Endothelial cell of umbilical vein (primary cell): ENCODE results near the gene CCNY. TPM values are rescaled to one million over a fixed set of nuclear protein-coding genes. Genes with fewer than 3 reads are reported as not detected.

ENCODE experiments used
- BruUV-seq: library from RNA; stranded (reverse); fragments of 400-500 nt; replicated peaks from 2 replicates; lab custom pipeline; 2021; lab: Mats Ljungman, UMichigan
- CTCF ChIA-PET: fragments of 300-600, 350-600 bp; sonication (Branson Sonifier 250); formaldehyde crosslinking; loops from one replicate; lab custom pipeline; 2021; ENCODE audit warnings: antibody characterized with exemption, inconsistent platforms; lab: Charles Lee
- POLR2A ChIA-PET: fragments of 300-600, 350-600 bp; sonication (Branson Sonifier 250); formaldehyde crosslinking; loops from one replicate; lab custom pipeline; 2021; ENCODE audit warnings: antibody characterized with exemption, inconsistent platforms; lab: Charles Lee
- DNase-seq: peaks from one replicate; pipeline ENCODE4 v3.0.0-alpha.2; 2011; ENCODE audit warnings: low read depth, low spot score
- FAIRE-seq: peaks from 2 replicates; lab custom pipeline; 2011; peaks lifted over from hg19 to GRCh38; lab: Jason Lieb, UNC
- H2AFZ ChIP-seq: 2 replicates; pipeline ENCODE4 v1.6.0; 2012; ENCODE audit warnings: low read depth, low read length, control low read depth, inconsistent platforms
- H3K27ac ChIP-seq: 2 replicates; pipeline ENCODE4 v1.5.1; 2011; ENCODE audit warnings: low read depth, mild to moderate bottlenecking, control low read depth, low read length, moderate library complexity; ENCODE audit not compliant: insufficient read depth
- H3K27me3 ChIP-seq, 2 experiments: 2 replicates each; pipeline versions ENCODE4 v1.6.0 to v1.6.1; 2011; ENCODE audit warnings: low read length in 2 of 2, mixed read lengths in 1 of 2; ENCODE audit not compliant: control insufficient read depth in 2 of 2, insufficient read depth in 2 of 2
- H3K36me3 ChIP-seq, 2 experiments: 2 replicates in 1 of 2; 3 replicates in 1 of 2; pipeline ENCODE4 v1.5.1; 2011; ENCODE audit warnings: low read length in 2 of 2, mild to moderate bottlenecking in 1 of 2, moderate library complexity in 1 of 2; ENCODE audit not compliant: control insufficient read depth in 2 of 2, insufficient read depth in 2 of 2; ENCODE audit errors: extremely low read depth in 1 of 2
- H3K4me1 ChIP-seq: 3 replicates; pipeline ENCODE4 v1.5.1; 2011; ENCODE audit warnings: mild to moderate bottlenecking, low read length; ENCODE audit not compliant: control insufficient read depth, insufficient read depth; ENCODE audit errors: extremely low read depth
- H3K4me2 ChIP-seq: 2 replicates; pipeline ENCODE4 v1.6.1; 2011; ENCODE audit warnings: low read length, control low read depth, mixed read lengths; ENCODE audit not compliant: insufficient read depth
- H3K4me3 ChIP-seq, 3 experiments: fragments of 200-600 bp in 1 of 3; sonication (generic), shearing (Covaris generic) in 1 of 3; replicated peaks in 1 of 3; 2 replicates each; pipeline ENCODE4 v1.5.1; 2011 to 2016; ENCODE audit warnings: control low read depth in 3 of 3, low read length in 3 of 3, mild to moderate bottlenecking in 2 of 3, inconsistent platforms in 1 of 3, low read depth in 1 of 3, moderate library complexity in 1 of 3; ENCODE audit not compliant: insufficient read depth in 1 of 3
- H3K79me2 ChIP-seq: 2 replicates; pipeline ENCODE4 v1.6.0; 2012; ENCODE audit warnings: low read length, inconsistent platforms; ENCODE audit not compliant: control insufficient read depth, insufficient read depth
- H3K9ac ChIP-seq: replicated peaks from 2 replicates; pipeline ENCODE3; 2011; ENCODE audit warnings: low read length, control low read depth; ENCODE audit not compliant: insufficient read depth; ENCODE audit errors: extremely low read depth
- H3K9me1 ChIP-seq: replicated peaks from 3 replicates; pipeline ENCODE4 v1.6.0; 2011; ENCODE audit warnings: mild to moderate bottlenecking, low read length; ENCODE audit not compliant: control insufficient read depth, insufficient read depth; ENCODE audit errors: extremely low read depth
- H3K9me3 ChIP-seq: replicated peaks from 2 replicates; pipeline ENCODE4 v1.5.1; 2012; ENCODE audit warnings: low read length, inconsistent platforms; ENCODE audit not compliant: control insufficient read depth, insufficient read depth
- H4K20me1 ChIP-seq: replicated peaks from 2 replicates; pipeline ENCODE3; 2011; ENCODE audit warnings: mild to moderate bottlenecking, low read length; ENCODE audit not compliant: control insufficient read depth, insufficient read depth; ENCODE audit errors: extremely low read depth
- CTCF ChIP-seq, 2 donors: IDR thresholded peaks; 1 replicate in 1 of 2; 2 replicates in 1 of 2; pipeline ENCODE4 v1.5.1; 2011; ENCODE audit warnings: low read length in 2 of 2, mild to moderate bottlenecking in 2 of 2, moderate library complexity in 2 of 2, control low read depth in 1 of 2, inconsistent platforms in 1 of 2, low read depth in 1 of 2; ENCODE audit not compliant: insufficient read depth in 1 of 2; ENCODE audit errors: extremely low read depth in 1 of 2
- EZH2 ChIP-seq: IDR thresholded peaks from 2 replicates; pipeline ENCODE4 v1.6.1; 2012; ENCODE audit warnings: borderline replicate concordance, low read depth, mild to moderate bottlenecking, moderate library complexity, low read length, inconsistent platforms; ENCODE audit not compliant: severe bottlenecking
- FOS ChIP-seq: IDR thresholded peaks from 2 replicates; pipeline ENCODE4 v1.6.1; 2011; ENCODE audit warnings: mild to moderate bottlenecking, low read length, moderate library complexity, borderline replicate concordance; ENCODE audit not compliant: insufficient read depth
- GATA2 ChIP-seq: IDR thresholded peaks from 2 replicates; pipeline ENCODE4 v1.7.0; 2011; ENCODE audit warnings: low read depth, mild to moderate bottlenecking, moderate library complexity, mixed read lengths, low read length; ENCODE audit not compliant: insufficient read length, insufficient read depth
- JUN ChIP-seq: IDR thresholded peaks from 2 replicates; pipeline ENCODE4 v1.6.1; 2011; ENCODE audit warnings: borderline replicate concordance, low read depth; ENCODE audit not compliant: insufficient read length, insufficient read depth
- MAX ChIP-seq: IDR thresholded peaks from 2 replicates; pipeline ENCODE4 v1.6.1; 2011; ENCODE audit not compliant: insufficient read depth, insufficient read length
- MYC ChIP-seq: IDR thresholded peaks from one replicate; pipeline ENCODE4 v1.6.1; 2011; ENCODE audit warnings: mild to moderate bottlenecking, low read depth, low read length
- POLR2A ChIP-seq: IDR thresholded peaks from 2 replicates; pipeline ENCODE4 v1.6.1; 2012; ENCODE audit warnings: low read depth, mild to moderate bottlenecking, control low read depth, low read length
- POLR2AphosphoS5 ChIP-seq: IDR thresholded peaks from 2 replicates; pipeline ENCODE4 v1.6.1; 2012; ENCODE audit warnings: low read depth, mild to moderate bottlenecking, control low read depth, low read length, moderate library complexity; ENCODE audit not compliant: insufficient read depth
- dilution Hi-C: fragments of 300-500 bp; cut with MboI; formaldehyde crosslinking; loops from one replicate; pipeline ENCODE4 v1.15.0; 2019; ENCODE audit warnings: low sequenced_read_pairs; ENCODE audit not compliant: extremely low pct_ligation_motif_present
- intact Hi-C: fragments of 100-400 bp; cut with micrococcal nuclease; formaldehyde crosslinking; loops from one replicate; pipeline ENCODE4 v1.10.0; 2022
- polyA plus RNA-seq, 4 experiments: library from polyadenylated mRNA; depleted of rRNA in 3 of 4; stranded (reverse) in 3 of 4; unstranded in 1 of 4; fragments of >200 nt; gene quantifications; 2 replicates each; pipeline versions ENCODE4 v1.2.1 to v1.2.3, GENCODE V29; 2011 to 2012; ENCODE audit warnings: missing spikeins in 1 of 4
- total RNA-seq: library from RNA; stranded (reverse); gene quantifications from 2 replicates; pipeline ENCODE4 v1.2.3, GENCODE V29; 2021

CCNY gene
- total and polyA plus RNA-seq, 2 donors (not counting 3 experiments of a cell fraction or from before 2014, with no cell fraction given): 61.5 to 107 TPM

- Histone ChIP-seq H3K9ac (no peak overlapping the region), H3K27ac (no peak overlapping the region), H3K4me2 (no peak overlapping the region), H3K36me3 (peaks cover 0 to 2% of the 10 kb centered on the region in 2 experiments), H4K20me1 (no peaks in the 10 kb centered on the region), H3K9me3 (no peaks in the 10 kb centered on the region), H3K79me2 (peaks cover 70% of the 10 kb centered on the region), H3K4me1 (peaks cover 22% of the 10 kb centered on the region), H3K27me3 (no peaks in the 10 kb centered on the region), H3K9me1 (no peaks in the 10 kb centered on the region), H3K4me3 (no peak overlapping the region), H2AFZ (no peak overlapping the region)
- DNase-seq (no peak), FAIRE-seq (no peak)
- POLR2A ChIA-PET: no interaction called here
- intact Hi-C loops (no loop called here), dilution Hi-C loops (no loop called here)
- TF ChIP-seq FOS (no peak), POLR2A (no peak), JUN (no peak), GATA2 (no peak), EZH2 (no peak), MAX (no peak), CTCF (IDR thresholded peaks at IDR 0.05; ENCODE audit: extremely low read depth in 1 of 2, insufficient read depth in 1 of 2, low read depth in 1 of 2, low read length in 2 of 2) (no peak), MYC (no peak), POLR2AphosphoS5 (no peak)
- BruUV-seq: no TSS peak
- CTCF ChIA-PET: interaction anchor here (0.8 kb wide), 1 partner anchor 65 kb away, joined by 4 read pairs; no protein-coding TSS in a partner anchor
These were observed 161.6 kb downstream of the CCNY start for GRCh38 chr10:35497909-35498308.
